Keratinocyte (primary cell): ENCODE data around the gene NEK9. TPM values are rescaled to one million over a fixed set of nuclear protein-coding genes. Genes with fewer than 3 reads are reported as not detected.

ENCODE experiments used
- DNase-seq: peaks from one replicate; pipeline ENCODE4 v3.0.0-alpha.2; 2011; ENCODE audit warnings: low read depth, missing footprints, low spot score
- FAIRE-seq: peaks from 2 replicates; lab custom pipeline; 2011; peaks lifted over from hg19 to GRCh38; lab: Jason Lieb, UNC
- H2AFZ ChIP-seq: 2 replicates; pipeline ENCODE4 v1.6.0; 2012; ENCODE audit warnings: low read length, control low read depth, inconsistent platforms; ENCODE audit not compliant: control insufficient read depth
- H3K27ac ChIP-seq: 2 replicates; pipeline ENCODE4 v1.5.1; 2011; ENCODE audit warnings: low read length; ENCODE audit not compliant: control insufficient read depth, insufficient read depth
- H3K27me3 ChIP-seq: 3 replicates; pipeline ENCODE4 v1.6.0; 2011; ENCODE audit warnings: low read length; ENCODE audit not compliant: control insufficient read depth, insufficient read depth; ENCODE audit errors: extremely low read depth
- H3K36me3 ChIP-seq, 2 experiments: 2 replicates in 1 of 2; 3 replicates in 1 of 2; pipeline ENCODE4 v1.5.1; 2011; ENCODE audit warnings: low read length in 2 of 2, mild to moderate bottlenecking in 1 of 2; ENCODE audit not compliant: control insufficient read depth in 2 of 2, insufficient read depth in 2 of 2; ENCODE audit errors: extremely low read depth in 1 of 2
- H3K4me1 ChIP-seq: 3 replicates; pipeline ENCODE4 v1.5.1; 2011; ENCODE audit warnings: low read length; ENCODE audit not compliant: control insufficient read depth, insufficient read depth; ENCODE audit errors: extremely low read depth
- H3K4me2 ChIP-seq: 3 replicates; pipeline ENCODE4 v1.6.0; 2011; ENCODE audit warnings: low read depth, low read length; ENCODE audit not compliant: control insufficient read depth, insufficient read depth; ENCODE audit errors: extremely low read depth
- H3K4me3 ChIP-seq, 3 experiments: fragments of 200-600 bp in 1 of 3; sonication (generic) in 1 of 3; 2 replicates in 2 of 3; 3 replicates in 1 of 3; pipeline ENCODE4 v1.5.1; 2011 to 2016; ENCODE audit warnings: low read length in 3 of 3, mild to moderate bottlenecking in 3 of 3, control low read depth in 2 of 3, inconsistent platforms in 1 of 3, low read depth in 1 of 3, mixed read lengths in 1 of 3, mixed run types in 1 of 3, moderate library complexity in 1 of 3; ENCODE audit not compliant: control insufficient read depth in 2 of 3, insufficient read depth in 2 of 3; ENCODE audit errors: extremely low read depth in 1 of 3
- H3K79me2 ChIP-seq: 2 replicates; pipeline ENCODE4 v1.6.0; 2012; ENCODE audit warnings: low read length; ENCODE audit not compliant: control insufficient read depth, insufficient read depth
- H3K9ac ChIP-seq: 3 replicates; pipeline ENCODE4 v1.6.0; 2011; ENCODE audit warnings: low read length; ENCODE audit not compliant: control insufficient read depth, insufficient read depth; ENCODE audit errors: extremely low read depth
- H3K9me1 ChIP-seq: 3 replicates; pipeline ENCODE4 v1.6.0; 2011; ENCODE audit warnings: low read length; ENCODE audit not compliant: control insufficient read depth, insufficient read depth; ENCODE audit errors: extremely low read depth
- H3K9me3 ChIP-seq: 2 replicates; pipeline ENCODE4 v1.5.1; 2012; ENCODE audit warnings: low read depth, low read length; ENCODE audit not compliant: control insufficient read depth
- H4K20me1 ChIP-seq: 3 replicates; pipeline ENCODE4 v1.6.0; 2011; ENCODE audit warnings: low read length; ENCODE audit not compliant: control insufficient read depth, insufficient read depth; ENCODE audit errors: extremely low read depth
- EZH2 ChIP-seq: IDR thresholded peaks from one replicate; pipeline ENCODE4 v1.6.1; 2012; ENCODE audit warnings: inconsistent platforms, mild to moderate bottlenecking, low read length, moderate library complexity
- dilution Hi-C: fragments of 300-500 bp; cut with MboI; formaldehyde crosslinking; loops from one replicate; pipeline ENCODE4 v1.7.0; 2020; ENCODE audit warnings: low sequenced_read_pairs; ENCODE audit not compliant: extremely low pct_ligation_motif_present
- polyA plus RNA-seq, 5 experiments: library from polyadenylated mRNA; depleted of rRNA in 3 of 5; stranded (reverse) in 3 of 5; stranded (forward) in 1 of 5; unstranded in 1 of 5; fragments of >200 nt; gene quantifications; 1 replicate in 1 of 5; 2 replicates in 3 of 5; 3 replicates in 1 of 5; pipeline versions ENCODE4 v1.2.1 to v1.2.3, GENCODE V29; 2011 to 2012; ENCODE audit warnings: missing spikeins in 2 of 5, low read depth in 1 of 5, low replicate concordance in 1 of 5
- TF ChIP-seq, protein P1 (sequence below), 3 experiments: IDR thresholded peaks in 1 of 3; conservative IDR thresholded peaks in 1 of 3; optimal IDR thresholded peaks in 1 of 3; 2 replicates in 2 of 3; 3 replicates in 1 of 3; pipeline versions ENCODE3 to v1.5.1; 2011; ENCODE audit warnings: low read length in 3 of 3, mild to moderate bottlenecking in 3 of 3, moderate library complexity in 2 of 3, control low read depth in 1 of 3, inconsistent platforms in 1 of 3; ENCODE audit not compliant: insufficient read depth in 2 of 3; ENCODE audit errors: extremely low read depth in 1 of 3

NEK9 gene
- polyA plus RNA-seq, 1 donor (not counting 4 experiments of a cell fraction or from before 2014, with no cell fraction given), result 43.7 TPM

DNA sequence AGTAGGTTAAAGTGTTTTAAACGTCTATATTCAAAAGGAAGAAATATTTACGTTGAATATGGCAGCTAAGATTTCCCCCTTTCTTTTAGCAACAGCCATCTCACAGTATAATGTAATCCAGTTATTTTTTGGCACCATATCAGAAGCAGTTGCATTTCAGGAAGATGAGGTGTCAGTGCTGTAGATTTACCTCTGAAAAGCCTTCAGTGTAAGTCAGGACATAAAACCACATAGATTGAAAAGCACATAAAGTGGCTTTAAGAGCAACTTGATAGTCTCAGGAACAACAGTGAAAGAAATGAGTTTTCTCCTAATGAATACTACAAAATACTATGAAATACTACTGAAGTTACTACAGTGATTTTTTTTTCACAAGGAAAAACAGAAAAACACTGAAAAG lies 82.5 kb downstream of the NEK9 start:
- peak; percentile 23 for FAIRE-seq
- dilution Hi-C loops, result no loop called here
- H3K9ac ChIP-seq, result no peak overlapping the region

GRCh38 chr14:75042035-75042434 lies 84.8 kb downstream of the NEK9 start:
- H4K20me1 ChIP-seq, result no peaks in the 10 kb centered on the region
- TF ChIP-seq, protein P1, sequence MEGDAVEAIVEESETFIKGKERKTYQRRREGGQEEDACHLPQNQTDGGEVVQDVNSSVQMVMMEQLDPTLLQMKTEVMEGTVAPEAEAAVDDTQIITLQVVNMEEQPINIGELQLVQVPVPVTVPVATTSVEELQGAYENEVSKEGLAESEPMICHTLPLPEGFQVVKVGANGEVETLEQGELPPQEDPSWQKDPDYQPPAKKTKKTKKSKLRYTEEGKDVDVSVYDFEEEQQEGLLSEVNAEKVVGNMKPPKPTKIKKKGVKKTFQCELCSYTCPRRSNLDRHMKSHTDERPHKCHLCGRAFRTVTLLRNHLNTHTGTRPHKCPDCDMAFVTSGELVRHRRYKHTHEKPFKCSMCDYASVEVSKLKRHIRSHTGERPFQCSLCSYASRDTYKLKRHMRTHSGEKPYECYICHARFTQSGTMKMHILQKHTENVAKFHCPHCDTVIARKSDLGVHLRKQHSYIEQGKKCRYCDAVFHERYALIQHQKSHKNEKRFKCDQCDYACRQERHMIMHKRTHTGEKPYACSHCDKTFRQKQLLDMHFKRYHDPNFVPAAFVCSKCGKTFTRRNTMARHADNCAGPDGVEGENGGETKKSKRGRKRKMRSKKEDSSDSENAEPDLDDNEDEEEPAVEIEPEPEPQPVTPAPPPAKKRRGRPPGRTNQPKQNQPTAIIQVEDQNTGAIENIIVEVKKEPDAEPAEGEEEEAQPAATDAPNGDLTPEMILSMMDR (optimal IDR thresholded peaks at IDR 0.05 in 1 of 3, IDR thresholded peaks at IDR 0.05 in 1 of 3, conservative IDR thresholded peaks at IDR 0.05 in 1 of 3; ENCODE audit: extremely low read depth in 1 of 3, insufficient read depth in 2 of 3, low read length in 3 of 3), result no peak
- TF ChIP-seq EZH2, result no peak
- H3K4me3 ChIP-seq, result peak overlapping the region in 1 of 3 experiments; percentile 2
- H3K79me2 ChIP-seq, result no peaks in the 10 kb centered on the region
- no peaks in the 10 kb centered on the region for H3K9me1 ChIP-seq
- DNase-seq (no peak), FAIRE-seq (no peak)
- peak overlapping the region; percentile 42 for H3K4me2 ChIP-seq
- H3K27ac ChIP-seq, result peak overlapping the region; percentile 27
- H3K36me3 ChIP-seq, result peaks cover 0 to 3% of the 10 kb centered on the region in 2 experiments
- dilution Hi-C loops, result no loop called here
- peaks cover 22% of the 10 kb centered on the region for H3K4me1 ChIP-seq
- no peaks in the 10 kb centered on the region for H3K27me3 ChIP-seq
- peak overlapping the region; percentile 61 for H2AFZ ChIP-seq
- no peak overlapping the region for H3K9ac ChIP-seq
- no peaks in the 10 kb centered on the region for H3K9me3 ChIP-seq

More for the DNA sequence above, 82.5 kb downstream of the NEK9 start:
- Histone ChIP-seq H3K79me2 (no peaks in the 10 kb centered on the region), H3K4me1 (peaks cover 22% of the 10 kb centered on the region), H3K9me3 (no peaks in the 10 kb centered on the region), H3K27me3 (no peaks in the 10 kb centered on the region), H3K27ac (peak overlapping the region; percentile 34), H3K9me1 (no peaks in the 10 kb centered on the region), H2AFZ (no peak overlapping the region), H3K36me3 (peaks cover 1 to 8% of the 10 kb centered on the region in 2 experiments), H3K4me3 (no peak overlapping the region), H4K20me1 (no peaks in the 10 kb centered on the region), H3K4me2 (peak overlapping the region; percentile 45)
- TF ChIP-seq, protein P1 (optimal IDR thresholded peaks at IDR 0.05 in 1 of 3, IDR thresholded peaks at IDR 0.05 in 1 of 3, conservative IDR thresholded peaks at IDR 0.05 in 1 of 3; ENCODE audit: extremely low read depth in 1 of 3, insufficient read depth in 2 of 3, low read length in 3 of 3), result no peak
- no peak for TF ChIP-seq EZH2
- DNase-seq, result no peak
